ENCODE measurements around the gene APOA5.
A peak's percentile ranks its signal among the peaks of the same experiment; 100 is the strongest.

APOA5 gene

DNA sequence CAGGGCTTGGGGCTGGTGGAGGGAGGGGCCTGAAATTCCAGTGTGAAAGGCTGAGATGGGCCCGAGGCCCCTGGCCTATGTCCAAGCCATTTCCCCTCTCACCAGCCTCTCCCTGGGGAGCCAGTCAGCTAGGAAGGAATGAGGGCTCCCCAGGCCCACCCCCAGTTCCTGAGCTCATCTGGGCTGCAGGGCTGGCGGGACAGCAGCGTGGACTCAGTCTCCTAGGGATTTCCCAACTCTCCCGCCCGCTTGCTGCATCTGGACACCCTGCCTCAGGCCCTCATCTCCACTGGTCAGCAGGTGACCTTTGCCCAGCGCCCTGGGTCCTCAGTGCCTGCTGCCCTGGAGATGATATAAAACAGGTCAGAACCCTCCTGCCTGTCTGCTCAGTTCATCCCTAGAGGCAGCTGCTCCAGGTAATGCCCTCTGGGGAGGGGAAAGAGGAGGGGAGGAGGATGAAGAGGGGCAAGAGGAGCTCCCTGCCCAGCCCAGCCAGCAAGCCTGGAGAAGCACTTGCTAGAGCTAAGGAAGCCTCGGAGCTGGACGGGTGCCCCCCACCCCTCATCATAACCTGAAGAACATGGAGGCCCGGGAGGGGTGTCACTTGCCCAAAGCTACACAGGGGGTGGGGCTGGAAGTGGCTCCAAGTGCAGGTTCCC lies 38.0 kb upstream of the APOA5 start, which contains the start of gene APOC3:
APOC3 (plus strand) TSS at position 383 of the 659 bp plus-strand sequence. CDS start 676 bp downstream, outside the sequence.
- no peak within 1 kb of the TSS; a peak in 1 of 22 replicates for H3K27ac ChIP-seq
- no peaks in the 10 kb centered on the region for H4K20me1 ChIP-seq
- H3K4me3 ChIP-seq, result no peak within 1 kb of the TSS
- H3K36me3 ChIP-seq, result no peaks in the 10 kb centered on the region
- H3K27me3 ChIP-seq, result no peaks in the 10 kb centered on the region
- no peaks in the 10 kb centered on the region for H3K9me3 ChIP-seq (replicated peaks in 1 of 11)
- H3K4me1 ChIP-seq, result peaks cover 3 to 26% (median 21%) of the 10 kb centered on the region in 10 experiments
- H3K9ac ChIP-seq, result peak within 1 kb of the TSS in 2 of 11 experiments; percentile 15 to 35; a peak in 2 of 22 replicates
- TF ChIP-seq Cebpa-rat (IDR thresholded peaks at IDR 0.05), result no peak
- H3K4me2 ChIP-seq, result peak within 1 kb of the TSS in 9 of 11 experiments; percentile 23 to 71 (median 59); a peak in 16 of 22 replicates

DNA sequence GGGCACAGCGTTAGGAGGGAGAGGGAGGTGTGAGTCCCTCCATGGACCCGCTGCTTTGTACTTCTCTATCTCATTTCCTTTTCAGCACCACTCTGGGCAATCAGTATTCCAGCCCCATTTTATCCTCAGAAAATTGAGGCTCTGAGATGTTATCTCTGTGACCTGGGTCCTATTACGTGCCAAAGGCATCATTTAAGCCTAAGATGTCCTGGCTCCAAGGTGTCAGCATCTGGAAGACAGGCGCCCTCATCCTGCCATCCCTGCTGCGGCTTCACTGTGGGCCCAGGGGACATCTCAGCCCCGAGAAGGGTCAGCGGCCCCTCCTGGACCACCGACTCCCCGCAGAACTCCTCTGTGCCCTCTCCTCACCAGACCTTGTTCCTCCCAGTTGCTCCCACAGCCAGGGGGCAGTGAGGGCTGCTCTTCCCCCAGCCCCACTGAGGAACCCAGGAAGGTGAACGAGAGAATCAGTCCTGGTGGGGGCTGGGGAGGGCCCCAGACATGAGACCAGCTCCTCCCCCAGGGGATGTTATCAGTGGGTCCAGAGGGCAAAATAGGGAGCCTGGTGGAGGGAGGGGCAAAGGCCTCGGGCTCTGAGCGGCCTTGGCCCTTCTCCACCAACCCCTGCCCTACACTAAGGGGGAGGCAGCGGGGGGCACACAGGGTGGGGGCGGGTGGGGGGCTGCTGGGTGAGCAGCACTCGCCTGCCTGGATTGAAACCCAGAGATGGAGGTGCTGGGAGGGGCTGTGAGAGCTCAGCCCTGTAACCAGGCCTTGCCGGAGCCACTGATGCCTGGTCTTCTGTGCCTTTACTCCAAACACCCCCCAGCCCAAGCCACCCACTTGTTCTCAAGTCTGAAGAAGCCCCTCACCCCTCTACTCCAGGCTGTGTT lies 37.2 kb upstream of the APOA5 start:
- Histone ChIP-seq H3K27ac (no peak overlapping the region; a peak in 1 of 22 replicates), H4K20me1 (no peaks in the 10 kb centered on the region), H3K36me3 (no peaks in the 10 kb centered on the region), H3K4me1 (peaks cover 0 to 19% (median 14%) of the 10 kb centered on the region in 10 experiments; a peak in 18 of 20 replicates), H3K9ac (peak overlapping the region in 2 of 11 experiments; percentile 15 to 35; a peak in 2 of 22 replicates), H3K9me3 (replicated peaks in 1 of 11) (no peaks in the 10 kb centered on the region), H3K4me2 (peak overlapping the region in 9 of 11 experiments; percentile 23 to 71 (median 59); a peak in 16 of 22 replicates), H3K4me3 (no peak overlapping the region), H3K27me3 (no peaks in the 10 kb centered on the region)
- TF ChIP-seq Cebpa-rat (IDR thresholded peaks at IDR 0.05), result no peak

DNA sequence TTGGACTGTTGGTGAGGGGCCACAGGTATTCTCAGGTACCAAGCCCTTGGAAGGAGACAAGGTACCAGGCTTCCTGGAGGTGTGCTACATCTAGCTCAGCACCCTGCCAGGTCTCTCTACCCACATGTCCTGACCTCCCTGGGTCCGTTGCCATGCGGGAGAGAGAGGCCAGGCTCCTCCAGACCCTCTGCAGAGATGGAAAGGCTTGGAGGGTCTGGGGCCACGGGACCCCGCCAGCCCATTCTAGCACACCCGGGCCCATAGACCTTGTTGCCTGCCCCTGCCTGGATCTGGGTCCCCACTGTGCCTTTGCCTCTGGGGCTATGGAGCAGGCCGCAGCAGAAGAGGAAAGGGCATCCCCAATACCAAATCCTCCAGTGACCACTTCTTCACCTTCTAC lies 35.8 kb upstream of the APOA5 start:
- Histone ChIP-seq H3K4me2 (no peak overlapping the region), H3K9me3 (replicated peaks in 1 of 11) (no peaks in the 10 kb centered on the region), H3K9ac (no peak overlapping the region), H3K27ac (no peak overlapping the region), H3K4me3 (no peak overlapping the region), H3K36me3 (no peaks in the 10 kb centered on the region), H3K27me3 (no peaks in the 10 kb centered on the region), H4K20me1 (no peaks in the 10 kb centered on the region), H3K4me1 (peaks cover 0 to 13% (median 9%) of the 10 kb centered on the region in 10 experiments; a peak in 18 of 20 replicates)
- TF ChIP-seq Cebpa-rat (IDR thresholded peaks at IDR 0.05), result no peak

DNA sequence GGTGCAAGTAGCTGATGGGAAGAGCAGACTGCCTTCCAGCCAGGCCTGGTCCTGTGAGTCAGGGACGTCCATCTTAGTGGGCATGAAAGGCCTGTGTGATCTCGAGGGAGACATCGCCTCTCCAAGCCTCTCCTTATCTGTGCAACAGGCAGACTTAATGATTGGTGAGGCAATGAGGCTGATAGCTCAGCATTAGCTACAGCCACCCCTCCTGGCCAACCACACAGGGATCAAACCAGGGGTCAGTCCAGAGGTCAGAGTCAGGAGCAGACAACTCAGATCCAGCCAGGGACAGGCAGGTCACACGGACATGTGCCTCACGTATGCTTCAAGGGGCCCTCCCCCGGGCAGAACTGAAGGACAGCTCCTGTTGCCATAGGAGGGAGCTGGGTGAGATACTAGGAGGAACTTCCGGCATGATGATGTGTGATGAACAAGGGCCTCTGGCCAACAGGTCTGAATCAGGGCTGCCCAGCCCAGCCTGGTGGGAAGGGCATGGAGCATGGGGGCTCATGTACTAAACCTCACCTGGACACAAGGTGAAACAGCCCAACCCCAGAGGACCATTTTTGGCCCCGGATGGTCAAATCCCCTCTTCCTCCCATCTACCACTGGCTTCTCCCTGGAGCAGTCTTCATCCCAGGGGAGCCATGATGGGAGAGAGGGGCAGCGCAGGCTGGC lies 35.2 kb upstream of the APOA5 start:
- Histone ChIP-seq H3K4me2 (no peak overlapping the region), H3K4me1 (peaks cover 0 to 13% (median 9%) of the 10 kb centered on the region in 10 experiments; a peak in 18 of 20 replicates), H3K4me3 (no peak overlapping the region), H4K20me1 (no peaks in the 10 kb centered on the region), H3K9me3 (replicated peaks in 1 of 11) (no peaks in the 10 kb centered on the region), H3K36me3 (no peaks in the 10 kb centered on the region), H3K27me3 (no peaks in the 10 kb centered on the region), H3K27ac (no peak overlapping the region), H3K9ac (no peak overlapping the region)
- no peak for TF ChIP-seq Cebpa-rat (IDR thresholded peaks at IDR 0.05)

DNA sequence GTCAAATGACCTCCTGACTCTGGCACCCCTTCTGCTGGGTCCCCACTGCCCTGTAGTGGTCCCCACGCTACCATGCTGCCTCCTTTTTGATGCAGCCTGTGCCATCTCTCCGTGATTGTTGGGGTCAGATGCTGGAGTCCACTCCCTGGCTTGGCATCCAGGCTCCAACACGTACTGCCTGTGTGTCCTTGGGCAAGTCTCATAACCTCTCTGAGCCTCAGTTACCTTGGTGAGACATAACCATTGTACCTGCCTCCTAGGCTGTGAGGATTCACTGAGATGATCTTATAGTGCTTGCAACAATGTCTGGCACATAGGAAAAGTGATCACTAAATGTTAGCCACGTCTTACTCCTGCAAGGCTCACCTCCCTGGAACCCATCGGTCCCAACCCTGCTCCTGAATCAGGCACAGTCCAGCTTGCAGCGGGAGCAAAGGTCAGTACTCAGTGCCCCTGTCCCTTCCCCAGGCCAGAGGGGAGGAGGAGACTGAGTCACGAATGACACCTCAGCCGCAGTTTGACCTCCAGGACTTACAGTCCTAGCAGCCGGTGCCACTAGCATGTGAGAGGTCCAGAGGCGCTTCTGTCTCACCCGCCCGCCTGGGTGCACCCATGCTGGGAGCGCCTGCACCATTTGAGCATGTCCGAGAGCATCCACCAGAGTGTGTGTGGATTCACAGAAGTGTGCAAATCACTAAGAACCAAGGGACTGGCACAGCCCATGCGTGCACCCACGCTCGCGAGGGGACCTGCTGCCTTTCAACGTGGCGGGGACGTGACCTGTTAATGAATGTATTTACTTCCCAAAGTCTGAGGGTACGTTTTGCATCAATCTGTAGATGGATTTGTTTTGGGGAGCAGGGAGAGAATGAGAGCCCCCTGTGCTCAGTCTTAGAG lies 34.4 kb upstream of the APOA5 start:
- Histone ChIP-seq H3K27me3 (no peaks in the 10 kb centered on the region), H3K9ac (no peak overlapping the region), H3K4me2 (no peak overlapping the region), H3K9me3 (replicated peaks in 1 of 11) (no peaks in the 10 kb centered on the region), H3K36me3 (no peaks in the 10 kb centered on the region), H3K27ac (no peak overlapping the region), H3K4me3 (no peak overlapping the region), H4K20me1 (no peaks in the 10 kb centered on the region), H3K4me1 (peaks cover 0 to 13% (median 9%) of the 10 kb centered on the region in 10 experiments; a peak in 18 of 20 replicates)
- TF ChIP-seq Cebpa-rat (IDR thresholded peaks at IDR 0.05), result no peak

DNA sequence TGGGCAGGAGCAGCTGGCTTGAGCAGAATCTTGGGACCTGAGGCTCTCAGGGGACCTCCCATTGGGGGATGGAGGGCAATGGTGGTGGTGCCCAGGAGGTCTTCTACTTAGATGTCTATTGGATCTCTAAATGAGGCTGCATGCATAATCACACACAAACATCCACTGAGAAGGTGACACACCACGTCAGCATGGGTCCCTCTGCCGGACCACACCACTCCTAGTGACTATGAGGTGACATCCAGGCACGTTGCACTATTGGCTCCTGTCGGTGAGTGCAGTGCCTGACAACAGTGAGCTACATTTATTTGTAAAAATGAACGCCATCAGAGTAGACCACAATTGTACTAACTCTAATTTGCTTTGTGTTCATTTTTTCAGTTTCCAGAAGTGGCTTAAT lies 33.8 kb upstream of the APOA5 start:
- no peak overlapping the region for H3K9ac ChIP-seq
- no peak overlapping the region for H3K4me3 ChIP-seq
- no peaks in the 10 kb centered on the region for H3K9me3 ChIP-seq (replicated peaks in 1 of 11)
- H3K36me3 ChIP-seq, result no peaks in the 10 kb centered on the region
- no peak overlapping the region for H3K27ac ChIP-seq
- H3K4me2 ChIP-seq, result no peak overlapping the region
- peaks cover 0 to 13% (median 9%) of the 10 kb centered on the region in 10 experiments; a peak in 18 of 20 replicates for H3K4me1 ChIP-seq
- no peak for TF ChIP-seq Cebpa-rat (IDR thresholded peaks at IDR 0.05)
- no peaks in the 10 kb centered on the region for H3K27me3 ChIP-seq
- H4K20me1 ChIP-seq, result no peaks in the 10 kb centered on the region

DNA sequence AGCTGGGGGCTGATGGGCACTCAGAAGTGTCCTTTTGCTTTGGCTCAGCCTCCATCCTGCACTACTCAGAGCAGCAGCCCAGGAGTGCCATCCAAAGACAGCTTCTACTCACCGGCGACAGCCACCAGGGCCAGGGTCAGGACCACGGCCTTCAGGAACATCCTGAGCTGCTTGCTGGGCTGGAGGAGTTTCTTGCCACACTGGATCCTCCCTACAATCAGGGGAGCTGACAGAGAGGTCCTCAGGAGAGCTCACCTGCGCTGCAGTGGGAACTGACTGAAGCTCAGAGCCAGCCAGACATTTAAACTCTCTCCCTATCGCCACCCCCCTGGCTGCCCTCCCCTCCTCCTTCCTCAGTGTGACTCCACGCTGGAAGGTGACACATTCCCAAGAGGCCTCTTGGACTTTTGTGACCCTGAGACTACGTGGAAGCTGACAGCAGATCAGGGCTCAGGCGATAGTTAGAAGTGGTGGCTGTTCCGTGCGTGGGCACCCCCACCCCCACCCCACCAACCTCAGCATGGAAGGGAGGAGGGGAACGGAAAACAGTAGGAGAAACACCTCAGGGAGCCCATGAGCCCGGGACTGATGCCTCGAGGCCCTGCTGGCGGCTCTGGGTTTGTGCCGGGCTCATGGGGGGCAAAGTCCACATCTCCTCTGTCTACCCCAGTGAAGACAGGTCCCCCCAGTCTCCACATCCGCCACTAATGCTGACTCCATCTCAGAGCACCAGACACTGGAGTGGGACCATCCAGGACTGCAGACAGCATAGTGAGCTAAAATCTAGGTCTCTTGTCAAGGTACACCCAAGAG lies 31.6 kb upstream of the APOA5 start, which contains the start of gene APOA4:
APOA4 (minus strand) TSS at position 274 of the 813 bp plus-strand sequence; CDS start at position 161, 113 bp downstream.
- Histone ChIP-seq H3K4me2 (no peak within 1 kb of the TSS), H3K9me3 (replicated peaks in 1 of 11) (no peaks in the 10 kb centered on the region), H3K4me1 (no peaks in the 10 kb centered on the region), H3K36me3 (no peaks in the 10 kb centered on the region), H3K27me3 (no peaks in the 10 kb centered on the region), H3K27ac (no peak within 1 kb of the TSS), H3K4me3 (no peak within 1 kb of the TSS), H4K20me1 (no peaks in the 10 kb centered on the region), H3K9ac (no peak within 1 kb of the TSS)
- TF ChIP-seq Cebpa-rat (IDR thresholded peaks at IDR 0.05), result no peak

All from BLaER1 treated with 17β-estradiol and CSF1 and Interleukin-3, amounts not matched to agents 10 nM and 100 nM (cell line).